ENCODE results near the gene ANO8. TPM values are rescaled to one million over a fixed set of nuclear protein-coding genes. Genes with fewer than 3 reads are reported as not detected.
A peak's percentile ranks its signal among the peaks of the same experiment; 100 is the strongest.

ANO8 gene
- total and polyA plus RNA-seq, 2 of the 13 experiments (the other 11 are each of a cell fraction or from before 2014, with no cell fraction given) = 1.8 to 3.5 TPM

- Histone ChIP-seq H2AFZ (ENCODE audit: low read length) (no peak overlapping the region), H3K36me3 (replicated peaks in 1 of 2; ENCODE audit: control insufficient read depth in 1 of 2, insufficient read depth in 2 of 2, low read length in 2 of 2) (0 out of 5 replicates have a peak, but pooled peaks cover 0 to 2% of the 10 kb centered on the region in 2 experiments), H3K9ac (ENCODE audit: insufficient read depth, low read depth, low read length) (peak overlapping the region; percentile 82), H3K9me3 (ENCODE audit: low read length) (no peaks in the 10 kb centered on the region), H3K27ac (ENCODE audit: extremely low read length, insufficient read depth, low read length) (peak overlapping the region; percentile 68), H3K79me2 (ENCODE audit: insufficient read depth, low read length) (peaks cover 7% of the 10 kb centered on the region), H3K27me3 (ENCODE audit: control insufficient read depth in 1 of 2, insufficient read depth in 2 of 2, low read length in 2 of 2) (no peaks in the 10 kb centered on the region; a peak in 1 of 5 replicates), H3K4me2 (ENCODE audit: low read depth, low read length) (peak overlapping the region; percentile 91), H3K4me3 (replicated peaks in 1 of 3; ENCODE audit: insufficient read depth in 1 of 3, low read depth in 2 of 3, low read length in 3 of 3) (peak overlapping the region; percentile 70 to 91 (median 77)), H3K4me1 (ENCODE audit: insufficient read depth, low read length) (peaks cover 48% of the 10 kb centered on the region), H4K20me1 (ENCODE audit: insufficient read depth, low read length) (no peaks in the 10 kb centered on the region)
- 41% methylated on average over 33 of the region's 52 CpGs for WGBS (ENCODE audit: low lambda C conversion rate)
- intact Hi-C loops (cut with micrococcal nuclease; ENCODE audit: unreplicated experiment) (no loop called here), in situ Hi-C loops (cut with HindIII; ENCODE audit: extremely low pct_ligation_motif_present, low pct_unique_long_range_greater_than_20kb) (no loop called here)
- POLR2A ChIA-PET = interaction anchor here (1.0 to 3.7 kb wide), 10 partner anchors 16 to 525 kb away, joined by 3 to 37 read pairs (median 5); partner anchors contain the start of genes BABAM1, DDA1, MVB12A and RPL18A
- no TSS peak for BruUV-seq (replicated peaks)
- ATAC-seq (no peak), DNase-seq (ENCODE audit: low spot score) (no peak), FAIRE-seq (no peak)
- CTCF ChIA-PET (ENCODE audit: low intra/inter-chr PET ratio, low total read pairs) = no interaction called here
- TF ChIP-seq HCFC1 (IDR thresholded peaks at IDR 0.05; ENCODE audit: low read depth, low read length) (no peak), NR2F6 (IDR thresholded peaks at IDR 0.05) (no peak; the same call in 1 of the 2 replicates), NR2F6 (CRISPR knock-in tag; IDR thresholded peaks at IDR 0.05) (no peak), NR2F2 (IDR thresholded peaks at IDR 0.05; ENCODE audit: borderline replicate concordance, low read depth) (no peak), CCDC6 (CRISPR knock-in tag; IDR thresholded peaks at IDR 0.05) (peak; percentile 36; the same call in 1 of the 2 replicates), SP5 (CRISPR knock-in tag; IDR thresholded peaks at IDR 0.05; ENCODE audit: borderline replicate concordance, low read depth) (peak; percentile 81), CBFB (CRISPR knock-in tag; IDR thresholded peaks at IDR 0.05) (peak; percentile 83), ZNF558 (CRISPR knock-in tag; IDR thresholded peaks at IDR 0.05; ENCODE audit: borderline replicate concordance) (no peak), RCOR2 (CRISPR knock-in tag; IDR thresholded peaks at IDR 0.05) (0 out of 2 replicates have a peak, but pooled peaks have one; percentile 43), ZNF629 (CRISPR knock-in tag; conservative IDR thresholded peaks at IDR 0.05) (peak; percentile 98), ZNF574 (CRISPR knock-in tag; IDR thresholded peaks at IDR 0.05) (peak; percentile 76), FOSL2 (CRISPR knock-in tag; IDR thresholded peaks at IDR 0.05) (peak; percentile 60; the same call in 1 of the 2 replicates), ERF (CRISPR knock-in tag; IDR thresholded peaks at IDR 0.05) (no peak), ZNF253 (CRISPR knock-in tag; IDR thresholded peaks at IDR 0.05; ENCODE audit: borderline replicate concordance) (no peak), SAP130 (CRISPR knock-in tag; IDR thresholded peaks at IDR 0.05; ENCODE audit: low read depth) (peak; percentile 30; the same call in 1 of the 2 replicates), GATAD2A (CRISPR knock-in tag; IDR thresholded peaks at IDR 0.05) (0 out of 2 replicates have a peak, but pooled peaks have one; percentile 33), ZNF724P (CRISPR knock-in tag; IDR thresholded peaks at IDR 0.05; ENCODE audit: borderline replicate concordance) (0 out of 2 replicates have a peak, but pooled peaks have one; percentile 6), CHD4 (IDR thresholded peaks at IDR 0.05; ENCODE audit: borderline replicate concordance, low read length) (peak; percentile 85), IKZF4 (CRISPR knock-in tag; IDR thresholded peaks at IDR 0.05; ENCODE audit: borderline replicate concordance, low read depth, not compliant biosample characterization) (peak; percentile 4)
- TF ChIP-seq, protein P1, sequence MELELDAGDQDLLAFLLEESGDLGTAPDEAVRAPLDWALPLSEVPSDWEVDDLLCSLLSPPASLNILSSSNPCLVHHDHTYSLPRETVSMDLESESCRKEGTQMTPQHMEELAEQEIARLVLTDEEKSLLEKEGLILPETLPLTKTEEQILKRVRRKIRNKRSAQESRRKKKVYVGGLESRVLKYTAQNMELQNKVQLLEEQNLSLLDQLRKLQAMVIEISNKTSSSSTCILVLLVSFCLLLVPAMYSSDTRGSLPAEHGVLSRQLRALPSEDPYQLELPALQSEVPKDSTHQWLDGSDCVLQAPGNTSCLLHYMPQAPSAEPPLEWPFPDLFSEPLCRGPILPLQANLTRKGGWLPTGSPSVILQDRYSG (CRISPR knock-in tag; IDR thresholded peaks at IDR 0.05) = 0 out of 2 replicates have a peak, but pooled peaks have one; percentile 60
Measured at GRCh38 chr19:17333611-17334413, 843 bp downstream of the ANO8 start.
